ENCODE results near the gene PRR12. TPM values are rescaled to one million over a fixed set of nuclear protein-coding genes. Genes with fewer than 3 reads are reported as not detected.

Gene PRR12
- 1.4 and 7.8 TPM in 2 replicates for total RNA-seq

GRCh38 chr19:49590971-49591730, at the start of gene PRR12:
Gene PRR12, plus strand, starts transcription at chr19:49591182. Its CDS starts 473 bp downstream, at chr19:49591655.

GRCh38 chr19:49580264-49581006, 10.5 kb upstream of the PRR12 start, which contains the start of gene NOSIP:
Gene NOSIP, minus strand, starts transcription at chr19:49580556. Its CDS starts 19,865 bp downstream, at chr19:49560691.

GRCh38 chr19:49581007-49581508, 9.9 kb upstream of the PRR12 start, which contains the start of gene PRRG2:
Gene PRRG2, plus strand, starts transcription at chr19:49581316. Its CDS starts 1,904 bp downstream, at chr19:49583220.

GRCh38 chr19:49640113-49640898, 49.3 kb downstream of the PRR12 start, which contains the start of gene RRAS:
Gene RRAS, minus strand, starts transcription at chr19:49640143. Its CDS starts 45 bp downstream, at chr19:49640098.

GRCh38 chr19:49641688-49642491, 50.9 kb downstream of the PRR12 start, which contains the start of gene SCAF1:
Gene SCAF1, plus strand, starts transcription at chr19:49642209. Its CDS starts 2,818 bp downstream, at chr19:49645027.

GRCh38 chr19:49665351-49666119, 74.6 kb downstream of the PRR12 start, which contains the start of the genes BCL2L12 and IRF3:
Gene BCL2L12, plus strand, starts transcription at chr19:49665933. Its CDS starts 760 bp downstream, at chr19:49666693.
Gene IRF3, minus strand, starts transcription at chr19:49665857. Its CDS starts 1,019 bp downstream, at chr19:49664838.

Other genes starting within 250 kb of the PRR12 start
- 7.2 and 21.9 TPM in 2 replicates for gene TEAD2, start 228.8 kb upstream of the PRR12 start, total RNA-seq
- 0.14 and 0.34 TPM in 2 replicates for gene DKKL1, start 227.3 kb upstream of the PRR12 start, total RNA-seq
- not detected in 2 replicates for gene KASH5, start 202.9 kb upstream of the PRR12 start, total RNA-seq
- not detected in 2 replicates for gene PTH2, start 167.7 kb upstream of the PRR12 start, total RNA-seq
- not detected in 2 replicates for gene GFY, start 165.8 kb upstream of the PRR12 start, total RNA-seq
- gene SLC17A7, start 149.7 kb upstream of the PRR12 start, total RNA-seq = 0.21 TPM in 1 of 2 replicates, not detected in the other
- gene PIH1D1, start 139.4 kb upstream of the PRR12 start, total RNA-seq = 69.4 and 70.3 TPM in 2 replicates
- gene ALDH16A1, start 138.0 kb upstream of the PRR12 start, total RNA-seq = 17.7 and 27.3 TPM in 2 replicates
- gene FLT3LG, start 117.0 kb upstream of the PRR12 start, total RNA-seq = 0.34 and 1.00 TPM in 2 replicates
- 2,080 and 4,704 TPM in 2 replicates for gene RPL13A, start 103.6 kb upstream of the PRR12 start, total RNA-seq
- 1,866 and 3,662 TPM in 2 replicates for gene RPS11, start 94.7 kb upstream of the PRR12 start, total RNA-seq
- 10.8 and 13.0 TPM in 2 replicates for gene FCGRT, start 78.5 kb upstream of the PRR12 start, total RNA-seq
- gene RCN3, start 63.2 kb upstream of the PRR12 start, total RNA-seq = 0.34 and 0.43 TPM in 2 replicates
- gene NOSIP, start 10.6 kb upstream of the PRR12 start, total RNA-seq = 28.1 and 57.8 TPM in 2 replicates
- 5.4 and 7.9 TPM in 2 replicates for gene PRRG2, start 9.9 kb upstream of the PRR12 start, total RNA-seq
- 32.1 and 44.4 TPM in 2 replicates for gene RRAS, start 49.0 kb downstream of the PRR12 start, total RNA-seq
- 11.6 and 31.3 TPM in 2 replicates for gene SCAF1, start 51.0 kb downstream of the PRR12 start, total RNA-seq
- 104 and 109 TPM in 2 replicates for gene IRF3, start 74.7 kb downstream of the PRR12 start, total RNA-seq
- 2.7 and 4.4 TPM in 2 replicates for gene BCL2L12, start 74.8 kb downstream of the PRR12 start, total RNA-seq
- gene PRMT1, start 86.1 kb downstream of the PRR12 start, total RNA-seq = 266 and 394 TPM in 2 replicates
- under 0.01 and 0.78 TPM in 2 replicates for gene ADM5, start 98.4 kb downstream of the PRR12 start, total RNA-seq
- 0.21 and 0.34 TPM in 2 replicates for gene CPT1C, start 99.9 kb downstream of the PRR12 start, total RNA-seq
- 0.34 TPM in 1 of 2 replicates, not detected in the other for gene TSKS, start 172.1 kb downstream of the PRR12 start, total RNA-seq
- 36.9 and 89.5 TPM in 2 replicates for gene AP2A1, start 175.8 kb downstream of the PRR12 start, total RNA-seq
- gene FUZ, start 222.1 kb downstream of the PRR12 start, total RNA-seq = 10.6 and 16.5 TPM in 2 replicates
- gene MED25, start 227.1 kb downstream of the PRR12 start, total RNA-seq = 7.9 and 25.1 TPM in 2 replicates